Renal cortical epithelial cell (primary cell): ENCODE results near the gene KNTC1. TPM values are rescaled to one million over a fixed set of nuclear protein-coding genes. Genes with fewer than 3 reads are reported as not detected.
A peak's percentile ranks its signal among the peaks of the same experiment; 100 is the strongest.
"Not testable (repeated sequence)": the region's sequence is repeated elsewhere in the genome, so short reads cannot be mapped to it uniquely, and the experiment has no call there.

Experiments
- DNase-seq: peaks from one replicate; pipeline ENCODE4 v3.0.0-alpha.2; 2011; ENCODE audit warnings: low read depth
- total RNA-seq: library from RNA; depleted of rRNA; stranded (reverse); fragments of >200 nt; gene quantifications from 2 replicates; pipeline ENCODE4 v1.2.3, GENCODE V29; 2014

The KNTC1 gene
- total RNA-seq = 11.8 and 26.2 TPM in 2 replicates

- DNase-seq = peak; percentile 99
Measured at GRCh38 chr12:122526683-122527477, at the start of gene KNTC1, which contains the start of gene RSRC2. TSS of gene KNTC1 (plus strand) at chr12:122527249. CDS start at chr12:122530064, 2,815 bp downstream. TSS of gene RSRC2 (minus strand) at chr12:122526936. CDS start at chr12:122526853, 83 bp downstream.

- DNase-seq = no peak
Measured at GRCh38 chr12:122480753-122481152, 46.3 kb upstream of the KNTC1 start.

GRCh38 chr12:122481861-122482260 is 45.2 kb upstream of the KNTC1 start:
- DNase-seq = no peak

GRCh38 chr12:122483969-122484368 is 43.1 kb upstream of the KNTC1 start:
- DNase-seq = no peak

- DNase-seq = not testable (repeated sequence)
Measured at GRCh38 chr12:122484385-122484784, 42.7 kb upstream of the KNTC1 start.

- DNase-seq = peak; percentile 61
Measured at GRCh38 chr12:122486360-122486759, 40.7 kb upstream of the KNTC1 start.

GRCh38 chr12:122486805-122487426 is 40.1 kb upstream of the KNTC1 start:
- peak; percentile 55 for DNase-seq

- not testable (repeated sequence) for DNase-seq
Measured at GRCh38 chr12:122487807-122488206, 39.2 kb upstream of the KNTC1 start.

- no peak for DNase-seq
Measured at GRCh38 chr12:122489038-122489437, 38.0 kb upstream of the KNTC1 start.

GRCh38 chr12:122491991-122492390 is 35.1 kb upstream of the KNTC1 start:
- DNase-seq = no peak

GRCh38 chr12:122493222-122493621 is 33.8 kb upstream of the KNTC1 start:
- DNase-seq = not testable (repeated sequence)

- DNase-seq = no peak
Measured at GRCh38 chr12:122495258-122495657, 31.8 kb upstream of the KNTC1 start.

- DNase-seq = peak; percentile 50
Measured at GRCh38 chr12:122499991-122500684, 26.9 kb upstream of the KNTC1 start.

GRCh38 chr12:122500685-122501488 is 26.2 kb upstream of the KNTC1 start, which contains the start of gene ZCCHC8:
TSS of gene ZCCHC8 (minus strand) at chr12:122500932. CDS start at chr12:122500840, 92 bp downstream.
- DNase-seq = peak; percentile 98

- no peak for DNase-seq
Measured at GRCh38 chr12:122501489-122501989, 25.5 kb upstream of the KNTC1 start.

- no peak for DNase-seq
Measured at GRCh38 chr12:122503147-122503751, 23.8 kb upstream of the KNTC1 start.

GRCh38 chr12:122503783-122504590 is 23.1 kb upstream of the KNTC1 start:
- no peak for DNase-seq

GRCh38 chr12:122505419-122506051 is 21.5 kb upstream of the KNTC1 start:
- DNase-seq = no peak

- no peak for DNase-seq
Measured at GRCh38 chr12:122506393-122506938, 20.6 kb upstream of the KNTC1 start.
